HTR-8/SVneo (cell line): ENCODE data around the gene SLC25A36.
"Not testable (repeated sequence)": the region's sequence is repeated elsewhere in the genome, so short reads cannot be mapped to it uniquely, and the experiment has no call there.

Experiments
- DNase-seq: peaks from one replicate; pipeline ENCODE4 v3.0.0; 2011; ENCODE audit warnings: low spot score, mixed read lengths; ENCODE audit not compliant: insufficient read length
- FAIRE-seq: peaks from 2 replicates; lab custom pipeline; 2011; peaks lifted over from hg19 to GRCh38; lab: Jason Lieb, UNC

SLC25A36 gene

DNA sequence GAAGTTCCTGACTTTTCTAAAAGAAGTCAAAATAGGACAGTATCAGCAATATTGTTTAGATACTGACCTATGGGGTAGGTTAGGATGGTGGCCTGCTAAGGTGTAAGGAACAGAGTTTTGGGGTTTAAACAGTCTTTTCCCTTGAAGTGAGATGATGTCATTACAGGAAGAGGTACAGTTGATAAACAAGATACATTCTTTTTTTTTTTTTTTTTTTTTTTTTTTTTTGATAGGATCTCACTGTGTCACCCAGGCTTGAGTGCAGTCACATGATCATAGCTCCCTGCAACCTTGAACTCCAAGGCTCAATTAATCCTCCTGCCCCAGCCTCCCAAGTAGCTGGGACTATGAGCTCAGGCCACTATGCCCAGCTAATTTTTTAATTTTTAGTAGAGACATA lies 33.3 kb downstream of the SLC25A36 start:
- FAIRE-seq (no peak), DNase-seq (no peak)

DNA sequence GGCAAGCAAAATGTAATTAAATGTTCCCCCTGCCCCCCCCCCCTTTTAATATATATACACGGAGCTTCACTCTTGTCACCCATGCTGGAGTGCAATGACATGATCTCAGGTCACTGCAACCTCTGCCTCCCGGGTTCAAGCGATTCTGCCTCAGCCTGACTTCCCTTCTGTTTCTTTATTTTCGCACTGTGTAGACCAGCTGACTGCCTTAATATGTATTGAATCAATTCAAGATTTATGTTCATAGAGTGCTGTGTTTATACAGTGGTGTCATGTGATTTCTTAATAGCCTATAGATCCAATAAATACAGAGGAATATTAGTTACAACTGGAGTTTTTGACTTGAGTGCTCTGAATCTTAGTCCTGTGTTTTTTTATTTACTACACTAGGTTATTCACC lies 39.0 kb downstream of the SLC25A36 start:
- DNase-seq (no peak), FAIRE-seq (no peak)

DNA sequence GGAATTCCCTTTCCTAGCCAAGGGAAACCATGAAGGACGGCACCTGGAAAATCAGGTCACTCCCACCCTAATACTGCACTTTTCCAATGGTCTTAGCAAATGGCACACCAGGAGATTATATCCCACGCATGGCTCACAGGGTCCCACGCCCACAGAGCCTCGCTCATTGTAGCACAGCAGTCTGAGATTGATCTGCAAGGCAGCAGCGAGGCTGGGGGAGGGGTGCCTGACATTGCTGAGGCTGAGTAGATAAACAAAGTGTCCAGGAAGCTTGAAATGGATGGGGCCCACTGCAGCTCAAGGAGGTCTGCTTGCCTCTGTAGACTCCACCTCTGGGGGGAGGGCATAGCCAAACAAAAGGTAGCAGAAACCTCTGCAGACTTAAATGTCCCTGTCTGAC lies 46.2 kb downstream of the SLC25A36 start:
- not testable (repeated sequence) for DNase-seq, FAIRE-seq

DNA sequence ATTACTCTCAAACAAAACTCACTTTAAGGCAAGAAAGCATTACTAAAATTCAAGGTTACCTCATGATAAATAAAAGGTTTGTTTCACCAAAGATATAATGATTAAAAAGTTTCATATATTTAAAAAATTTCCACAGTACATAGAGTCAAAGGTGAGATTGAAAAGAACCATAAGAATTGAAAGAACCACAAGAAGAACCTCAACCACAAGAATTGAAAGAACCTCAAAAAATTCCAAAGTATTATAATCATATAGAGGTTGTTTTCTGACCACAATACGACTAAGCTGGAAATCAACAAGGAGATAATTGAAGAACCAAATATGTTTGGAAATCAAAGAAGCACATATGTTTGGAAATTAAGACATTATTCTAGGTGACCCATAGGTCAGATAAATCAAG lies 52.7 kb downstream of the SLC25A36 start:
- DNase-seq (no peak), FAIRE-seq (no peak)

DNA sequence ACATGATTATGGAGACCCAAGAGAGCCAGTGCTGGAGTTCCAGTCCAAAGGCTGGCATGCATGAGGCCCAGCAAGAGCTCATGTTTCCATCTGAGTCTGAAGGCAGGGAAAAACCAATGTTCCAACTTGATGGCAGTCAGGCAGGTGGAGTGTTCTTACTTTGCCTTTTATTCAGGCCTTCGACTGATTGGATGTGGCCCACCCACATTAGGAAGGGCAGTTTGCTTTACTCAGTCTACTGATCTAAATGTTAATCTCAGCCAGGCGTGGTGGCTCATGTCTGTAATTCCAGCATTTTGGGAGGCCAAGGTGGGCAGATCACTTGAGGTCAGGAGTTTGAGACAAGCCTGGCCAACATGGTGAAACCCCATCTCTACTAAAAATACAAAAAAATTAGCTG lies 53.2 kb downstream of the SLC25A36 start:
- not testable (repeated sequence) for DNase-seq, FAIRE-seq

DNA sequence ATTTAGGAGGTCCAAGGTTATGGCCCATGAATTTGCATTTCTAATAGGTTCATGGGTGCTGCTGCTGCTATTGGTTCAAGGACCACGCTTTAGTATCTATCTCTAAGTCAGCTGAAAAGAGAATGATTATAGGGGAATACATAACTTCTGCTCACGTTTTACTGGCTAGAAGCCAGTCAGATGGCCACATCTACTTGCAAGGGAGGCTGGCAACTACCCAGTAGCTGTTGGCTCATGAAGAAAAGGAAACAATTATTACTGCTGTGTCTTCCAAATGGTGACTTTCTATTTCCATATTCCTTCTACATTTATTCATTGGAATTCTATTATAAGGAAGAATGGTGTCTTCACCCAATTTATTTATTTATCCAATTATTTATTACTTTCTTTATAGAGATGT lies 54.2 kb downstream of the SLC25A36 start:
- DNase-seq (no peak), FAIRE-seq (no peak)

DNA sequence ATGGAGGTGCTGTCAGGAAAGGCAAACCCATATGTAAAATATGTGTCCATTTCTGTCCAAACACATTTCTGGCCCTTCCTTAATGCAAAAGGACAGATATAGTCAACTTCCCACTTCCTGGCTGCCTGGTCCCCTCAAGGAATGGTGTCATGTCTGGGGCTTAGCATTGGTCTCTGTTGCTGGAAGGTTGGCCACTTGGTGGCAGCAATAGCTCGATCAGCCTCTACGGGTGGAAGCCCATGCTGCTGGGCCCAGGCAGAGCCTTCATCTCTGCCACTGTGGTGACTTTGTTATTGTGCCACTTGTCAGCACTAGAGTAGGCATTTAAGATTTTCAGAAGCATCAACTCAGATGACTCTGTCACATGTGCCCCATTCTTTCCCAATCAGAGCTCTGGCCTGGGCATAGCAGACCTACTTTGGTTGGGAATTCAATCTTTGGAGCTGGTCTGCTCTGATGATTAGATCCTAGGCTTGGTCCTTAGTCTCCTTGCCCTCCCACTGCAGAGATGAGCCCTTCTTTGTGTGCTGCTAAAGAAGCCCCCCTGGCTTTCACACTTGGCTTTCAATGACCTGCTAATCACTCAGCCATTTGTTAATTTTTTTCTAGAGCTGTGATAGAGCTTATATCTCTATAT lies 58.5 kb downstream of the SLC25A36 start:
- peak; percentile 50 for DNase-seq
- FAIRE-seq, result peak; percentile 59

DNA sequence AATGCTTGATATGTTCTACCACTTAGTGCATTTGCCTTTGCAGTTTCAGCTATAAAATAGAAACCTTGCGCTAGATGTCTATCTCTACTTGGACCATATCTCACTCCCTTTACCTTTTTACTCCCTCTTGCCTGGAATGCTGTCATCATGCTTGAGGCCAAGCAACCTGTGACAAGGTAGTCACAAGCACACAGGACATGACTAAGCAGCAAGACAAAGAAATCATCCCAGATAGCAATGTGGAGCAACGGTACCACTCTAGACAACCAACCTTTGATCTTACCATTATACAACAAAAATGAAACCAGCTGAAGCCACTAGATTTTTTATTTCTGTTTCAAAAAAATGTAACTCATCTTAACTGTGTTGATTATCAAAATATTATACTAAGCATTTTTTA lies 59.0 kb downstream of the SLC25A36 start:
- FAIRE-seq, result no peak
- DNase-seq, result no peak

DNA sequence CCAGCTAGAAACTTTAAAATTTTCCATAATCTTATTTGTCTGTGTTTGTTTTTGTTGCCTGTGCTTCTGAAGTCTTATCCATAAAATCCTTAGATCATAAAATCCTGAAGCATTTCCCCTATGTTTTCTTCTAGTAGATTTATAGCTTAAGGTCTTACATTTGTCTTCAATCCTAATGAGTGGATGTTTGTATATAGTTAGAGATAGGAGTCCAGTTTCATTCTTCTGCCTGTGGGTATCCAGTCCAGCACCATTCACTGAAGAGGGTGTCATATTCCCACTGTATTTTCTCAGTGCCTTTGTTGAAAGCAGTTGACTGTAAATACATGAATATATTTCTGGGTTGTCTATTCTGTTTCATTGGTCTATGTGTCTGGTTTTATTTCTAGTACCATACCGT lies 64.7 kb downstream of the SLC25A36 start:
- no peak for FAIRE-seq
- no peak for DNase-seq

DNA sequence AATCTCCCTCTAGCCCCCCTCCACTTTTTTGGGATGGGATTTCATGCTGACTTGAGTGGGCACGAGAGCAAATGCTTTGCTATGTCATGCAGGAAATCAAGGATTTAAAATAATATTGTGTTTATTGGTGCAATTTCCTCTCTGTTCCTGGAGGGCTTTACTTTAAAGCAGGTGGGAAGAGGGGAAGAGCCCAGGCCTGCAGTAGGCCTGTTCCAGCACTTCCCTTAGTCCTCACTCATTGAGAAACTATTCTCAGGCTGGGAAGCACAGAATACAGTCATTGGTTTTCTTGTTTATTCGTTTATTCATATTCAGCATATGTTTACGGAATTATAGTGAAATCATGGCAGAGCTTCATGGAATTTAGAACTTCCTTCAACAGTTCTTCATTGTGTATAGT lies 67.9 kb downstream of the SLC25A36 start:
- no peak for DNase-seq
- no peak for FAIRE-seq

DNA sequence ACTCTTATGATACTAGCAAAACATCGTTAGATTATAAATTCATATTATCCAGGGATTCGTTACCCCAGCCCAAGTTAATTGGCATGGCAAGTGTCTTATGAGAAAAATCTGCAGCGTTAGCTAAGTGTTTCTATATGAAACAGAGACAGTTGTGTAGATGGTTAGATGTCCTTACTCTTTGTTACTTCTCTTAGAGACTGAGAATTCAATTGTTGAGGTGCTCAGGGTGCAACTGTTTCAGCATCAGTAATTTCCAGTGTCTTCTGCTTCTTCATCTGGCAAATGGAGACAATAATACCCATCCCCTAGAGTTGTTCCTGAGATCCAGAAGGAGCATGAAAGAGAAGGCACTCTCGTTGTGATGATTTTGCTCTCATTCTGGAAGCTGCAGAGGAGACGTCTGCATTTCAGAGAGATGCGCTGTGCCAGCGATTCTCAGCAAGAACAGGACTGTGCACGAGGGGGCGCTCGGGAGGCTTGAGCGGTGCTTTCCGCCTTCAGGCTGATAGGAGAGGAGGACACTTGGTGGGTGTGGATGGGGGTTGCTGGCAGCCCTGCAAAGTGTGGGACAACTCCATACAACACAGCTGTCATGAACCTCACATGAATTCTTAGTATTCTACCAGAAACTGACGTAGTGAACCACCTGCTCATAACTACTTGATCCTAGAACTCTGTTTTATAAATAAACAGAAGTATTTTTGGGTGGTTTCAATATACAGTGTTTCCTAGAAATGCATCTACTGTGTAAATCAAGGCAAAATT lies 69.8 kb downstream of the SLC25A36 start:
- FAIRE-seq (peak; percentile 55), DNase-seq (peak; percentile 65)

DNA sequence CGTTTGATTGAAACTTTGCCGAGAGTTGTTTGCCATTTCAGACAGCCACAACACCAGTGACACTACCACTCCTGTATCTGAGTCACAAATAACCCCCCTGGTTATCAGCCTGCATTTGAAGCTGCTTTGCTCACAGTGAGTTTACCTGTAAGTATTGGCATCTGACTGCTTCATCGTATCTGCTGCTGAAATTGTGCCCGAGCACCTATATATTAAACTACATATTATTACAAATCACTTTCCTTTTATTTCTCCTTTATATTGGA lies 70.3 kb downstream of the SLC25A36 start:
- DNase-seq (no peak), FAIRE-seq (no peak)

DNA sequence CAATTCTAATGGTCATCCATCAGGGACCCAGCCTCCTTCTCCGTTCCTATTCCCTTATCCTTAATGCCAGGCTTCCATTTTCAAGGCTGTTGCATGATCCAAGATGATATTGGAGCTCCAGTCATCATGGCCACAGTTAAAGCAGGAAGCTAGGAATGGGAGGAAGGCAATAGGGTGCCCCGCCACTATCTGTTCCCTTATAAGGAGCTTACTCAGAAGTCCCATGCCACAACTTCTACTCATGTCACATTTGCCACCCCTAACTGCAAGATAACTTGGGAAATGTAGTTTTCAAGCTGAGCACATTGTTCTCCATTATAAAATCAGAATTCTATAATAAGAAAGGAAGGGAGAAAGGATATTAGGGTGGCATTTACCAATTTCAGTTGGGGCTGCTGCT lies 70.9 kb downstream of the SLC25A36 start:
- DNase-seq (no peak), FAIRE-seq (no peak)

DNA sequence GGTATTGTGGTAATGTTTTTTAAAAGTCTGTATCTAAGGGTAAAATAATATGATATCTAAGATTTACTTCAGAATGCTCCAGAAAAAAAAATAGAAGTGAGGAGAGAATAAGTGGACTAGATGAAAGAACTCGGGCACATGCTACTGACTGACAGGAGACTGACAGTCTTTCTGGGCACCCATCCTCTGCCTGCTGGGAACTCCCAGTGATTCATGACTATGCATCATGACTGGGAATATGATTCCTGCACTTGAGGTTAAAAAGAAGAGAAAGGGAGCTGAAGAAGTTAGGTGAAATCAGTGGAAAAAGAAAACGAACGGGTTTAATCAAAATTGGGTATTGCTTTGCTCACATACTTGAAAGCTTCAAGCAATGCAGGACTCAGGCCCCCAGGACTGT lies 73.8 kb downstream of the SLC25A36 start:
- FAIRE-seq (no peak), DNase-seq (no peak)

DNA sequence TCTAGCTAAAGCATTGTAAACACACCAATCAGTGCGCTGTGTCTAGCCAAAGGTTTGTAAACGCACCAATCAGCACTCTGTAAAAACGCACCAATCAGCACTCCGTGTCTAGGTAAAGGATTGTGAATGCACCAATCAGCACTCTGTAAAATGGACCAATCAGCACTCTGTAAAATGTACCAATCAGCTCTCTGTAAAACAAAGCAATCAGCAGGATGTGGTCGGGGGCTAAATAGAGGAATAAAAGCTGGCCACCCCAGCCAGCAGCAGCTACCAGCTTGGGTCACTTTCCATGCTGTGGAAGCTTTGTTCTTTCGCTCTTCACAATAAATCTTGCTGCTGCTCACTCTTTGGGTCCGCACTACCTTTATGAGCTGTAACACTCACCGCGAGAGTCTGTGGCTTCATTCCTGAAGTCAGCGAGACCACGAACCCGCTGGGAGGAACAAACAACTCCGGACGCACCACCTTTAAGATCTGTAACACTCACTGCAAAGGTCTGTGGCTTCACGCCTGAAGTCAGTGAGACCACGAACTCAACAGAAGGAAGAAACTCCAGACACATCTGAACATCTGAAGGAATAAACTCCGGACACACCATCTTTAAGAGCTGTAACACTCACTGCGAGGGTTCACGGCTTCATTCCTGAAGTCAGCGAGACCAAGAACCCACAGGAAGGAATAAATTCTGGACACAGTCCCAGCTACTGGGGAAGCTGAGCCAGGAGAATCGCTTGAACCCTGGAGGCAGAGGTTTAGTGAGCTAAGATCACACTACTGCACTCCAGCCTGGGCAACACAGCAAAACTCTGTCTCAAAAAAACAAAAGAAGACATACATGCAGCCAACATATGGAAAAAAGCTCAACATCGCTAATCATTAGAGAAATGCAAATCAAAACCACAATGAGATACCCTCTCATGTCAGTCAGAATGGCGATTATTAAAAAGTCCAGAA lies 76.0 kb downstream of the SLC25A36 start:
- DNase-seq, FAIRE-seq: not testable (repeated sequence)

DNA sequence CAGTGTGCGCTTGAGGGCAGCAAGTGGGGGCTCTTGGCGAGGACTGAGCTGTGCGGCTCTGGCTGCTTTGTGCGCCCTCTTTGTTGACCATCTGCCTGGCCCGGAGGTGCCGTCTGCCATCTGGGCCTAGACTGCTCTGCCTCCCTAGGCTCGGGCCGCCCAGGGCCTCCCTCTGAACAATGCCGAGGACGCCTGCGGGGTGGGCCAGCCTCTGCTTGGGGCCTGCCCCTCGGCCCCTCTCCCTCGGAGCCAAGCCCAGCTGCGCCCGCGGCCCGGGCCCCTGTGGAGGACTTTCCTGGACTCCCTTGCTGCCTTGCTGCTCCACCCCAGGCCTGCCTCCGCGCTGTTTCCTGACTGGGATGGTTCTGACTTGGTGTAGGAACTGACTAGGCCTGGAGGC lies 77.6 kb downstream of the SLC25A36 start:
- no peak for FAIRE-seq
- DNase-seq, result no peak

DNA sequence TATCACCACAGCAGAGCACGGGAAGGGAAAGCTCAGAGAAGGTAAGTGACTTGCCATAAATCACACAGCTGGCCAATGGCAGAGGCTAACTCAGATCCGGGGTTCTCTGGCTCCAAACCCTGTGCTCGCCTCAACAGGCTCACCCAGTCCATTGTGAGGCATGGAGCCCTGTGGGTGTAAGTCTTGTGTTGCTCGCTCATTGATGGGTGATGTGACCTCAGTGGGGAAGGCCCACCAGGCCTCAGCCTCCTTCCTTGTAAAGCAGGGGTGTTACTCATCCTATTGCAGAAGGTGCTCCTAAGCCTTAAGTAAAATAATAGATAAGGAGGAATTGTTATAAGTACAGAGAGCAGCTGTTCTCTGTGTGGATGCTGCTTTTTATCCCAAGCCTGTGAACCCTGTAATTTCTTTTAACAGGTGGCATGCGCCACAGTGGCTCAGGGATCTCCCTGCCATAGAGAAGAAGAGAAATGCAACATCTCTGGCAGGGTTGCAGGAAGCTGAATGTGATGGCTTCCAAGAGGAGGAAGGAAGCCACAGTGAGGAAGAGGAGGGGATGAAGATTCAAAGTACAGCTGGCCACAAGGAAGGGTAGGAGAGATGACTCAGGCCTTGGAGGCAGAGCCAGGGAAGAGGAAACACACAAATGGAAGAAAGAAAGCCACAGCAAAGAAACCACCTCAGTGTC lies 78.7 kb downstream of the SLC25A36 start:
- FAIRE-seq (no peak), DNase-seq (no peak)

DNA sequence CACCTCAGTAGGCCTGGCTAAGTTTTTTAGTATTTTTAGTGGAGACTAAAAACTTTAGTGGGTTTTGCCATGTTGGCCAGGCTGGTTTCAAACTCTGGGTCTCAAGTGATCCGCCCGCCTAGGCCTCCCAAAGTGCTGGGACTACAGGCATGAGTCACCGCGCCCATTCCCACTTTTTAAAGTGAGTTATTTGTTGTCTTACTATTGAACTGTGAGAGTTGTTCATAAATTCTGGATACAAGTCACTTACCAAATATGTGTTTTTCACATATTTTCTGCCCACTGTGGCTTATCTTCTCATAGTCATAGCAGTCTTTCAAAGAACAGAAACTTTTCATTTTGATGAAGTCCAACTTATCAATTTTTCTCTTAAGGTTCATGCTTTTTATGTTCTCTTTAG lies 79.6 kb downstream of the SLC25A36 start:
- no peak for FAIRE-seq
- no peak for DNase-seq
